IMR-90 (cell line): Measurements from ENCODE around the gene TNFRSF11A. TPM values are rescaled to one million over a fixed set of nuclear protein-coding genes. Genes with fewer than 3 reads are reported as not detected.

Source experiments
- ATAC-seq: fragments of 200-7000 bp; cut with Tn5 transposase; 2 replicates; pipeline ENCODE4 v1.9.1; 2020; ENCODE audit warnings: low read depth, mild to moderate bottlenecking, moderate library complexity
- BruUV-seq: library from RNA; stranded (reverse); fragments of 400-500 nt; replicated peaks from 2 replicates; lab custom pipeline; 2021; lab: Mats Ljungman, UMichigan
- CTCF ChIA-PET: fragments of 300-600 bp; formaldehyde crosslinking; extraction: SDS; loops from one replicate; lab custom pipeline; 2021; ENCODE audit warnings: antibody characterized with exemption; lab: Yijun Ruan, JAX
- POLR2A ChIA-PET: fragments of 300-600 bp; sonication (Branson Sonifier 250); formaldehyde crosslinking; loops from one replicate; lab custom pipeline; 2022; ENCODE audit warnings: antibody characterized with exemption; ENCODE audit not compliant: unreplicated experiment; lab: Charles Lee
- DNase-seq: peaks from one replicate; pipeline ENCODE4 v3.0.0; 2013
- H2AFZ ChIP-seq: replicated peaks from 2 replicates; pipeline ENCODE3; 2013; ENCODE audit warnings: low read length, mild to moderate bottlenecking; ENCODE audit not compliant: poor library complexity
- H2AK5ac ChIP-seq: 2 replicates; pipeline ENCODE4 v1.6.1; 2013; ENCODE audit warnings: low read depth, low read length, inconsistent platforms
- H2AK9ac ChIP-seq: replicated peaks from 2 replicates; pipeline ENCODE3; 2013; ENCODE audit warnings: mild to moderate bottlenecking, low read depth, low read length, moderate library complexity; ENCODE audit not compliant: poor library complexity
- H2BK120ac ChIP-seq: 2 replicates; pipeline ENCODE4 v1.6.1; 2013; ENCODE audit warnings: low read depth, low read length, inconsistent platforms
- H2BK15ac ChIP-seq: 3 replicates; pipeline ENCODE4 v1.6.1; 2013; ENCODE audit warnings: low read depth, low read length, inconsistent platforms
- H2BK20ac ChIP-seq: 2 replicates; pipeline ENCODE4 v1.6.1; 2013; ENCODE audit warnings: low read depth, mild to moderate bottlenecking, inconsistent platforms, low read length, moderate library complexity
- H2BK5ac ChIP-seq: 2 replicates; pipeline ENCODE4 v1.6.1; 2013; ENCODE audit warnings: mild to moderate bottlenecking, low read depth, low read length, inconsistent platforms; ENCODE audit not compliant: poor library complexity, severe bottlenecking
- H3K14ac ChIP-seq: replicated peaks from 2 replicates; pipeline ENCODE4 v1.6.1; 2013; ENCODE audit warnings: low read depth, low read length, inconsistent platforms
- H3K18ac ChIP-seq: 2 replicates; pipeline ENCODE4 v1.6.1; 2013; ENCODE audit warnings: low read depth, low read length, control low read depth
- H3K23ac ChIP-seq: 2 replicates; pipeline ENCODE4 v1.6.1; 2013; ENCODE audit warnings: low read depth, low read length, inconsistent platforms
- H3K27ac ChIP-seq: 2 replicates; pipeline ENCODE4 v1.5.1; 2013; ENCODE audit warnings: mild to moderate bottlenecking, control low read depth, low read length; ENCODE audit not compliant: insufficient read depth
- H3K27me3 ChIP-seq: 2 replicates; pipeline ENCODE4 v1.6.1; 2013; ENCODE audit warnings: low read length; ENCODE audit not compliant: control insufficient read depth, insufficient read depth
- H3K36me3 ChIP-seq: 2 replicates; pipeline ENCODE4 v1.6.1; 2013; ENCODE audit warnings: low read length, mixed read lengths; ENCODE audit not compliant: control insufficient read depth, insufficient read depth
- H3K4ac ChIP-seq: 2 replicates; pipeline ENCODE4 v1.6.1; 2013; ENCODE audit warnings: low read depth, low read length, inconsistent platforms
- H3K4me1 ChIP-seq: 2 replicates; pipeline ENCODE4 v1.6.1; 2013; ENCODE audit warnings: low read length, mixed read lengths; ENCODE audit not compliant: control insufficient read depth, insufficient read depth
- H3K4me2 ChIP-seq: 2 replicates; pipeline ENCODE4 v1.6.1; 2013; ENCODE audit warnings: low read depth, mild to moderate bottlenecking, control low read depth, low read length, moderate library complexity
- H3K4me3 ChIP-seq: 2 replicates; pipeline ENCODE4 v1.5.1; 2013; ENCODE audit warnings: low read depth, mild to moderate bottlenecking, control low read depth, low read length, moderate library complexity; ENCODE audit not compliant: insufficient read depth
- H3K56ac ChIP-seq: 2 replicates; pipeline ENCODE4 v1.6.1; 2013; ENCODE audit warnings: low read length, inconsistent platforms; ENCODE audit not compliant: insufficient read depth; ENCODE audit errors: extremely low read depth
- H3K79me1 ChIP-seq, 2 experiments: 2 replicates each; pipeline ENCODE4 v1.6.1; 2013; ENCODE audit warnings: low read length in 2 of 2, inconsistent platforms in 1 of 2, low read depth in 1 of 2
- H3K9ac ChIP-seq: 2 replicates; pipeline ENCODE4 v1.6.1; 2013; ENCODE audit warnings: low read depth, low read length, control low read depth
- H3K9me1 ChIP-seq: 2 replicates; pipeline ENCODE4 v1.6.1; 2013; ENCODE audit warnings: low read length, inconsistent platforms; ENCODE audit not compliant: insufficient read depth
- H3K9me3 ChIP-seq: 2 replicates; pipeline ENCODE4 v1.6.1; 2013; ENCODE audit warnings: low read length; ENCODE audit not compliant: control insufficient read depth, insufficient read depth
- H4K20me1 ChIP-seq: 2 replicates; pipeline ENCODE4 v1.6.1; 2013; ENCODE audit warnings: low read length, inconsistent platforms; ENCODE audit not compliant: insufficient read depth
- H4K5ac ChIP-seq: 2 replicates; pipeline ENCODE4 v1.6.1; 2013; ENCODE audit warnings: mild to moderate bottlenecking, low read depth, low read length, control low read depth
- H4K8ac ChIP-seq, 2 experiments: 2 replicates each; pipeline ENCODE4 v1.6.1; 2013; ENCODE audit warnings: low read depth in 2 of 2, low read length in 2 of 2, control low read depth in 1 of 2, inconsistent platforms in 1 of 2
- H4K91ac ChIP-seq: 2 replicates; pipeline ENCODE4 v1.6.1; 2013; ENCODE audit warnings: low read depth, low read length, inconsistent platforms; ENCODE audit not compliant: insufficient read depth
- BHLHE40 ChIP-seq: fragments of 150-350 bp; IDR thresholded peaks from 2 replicates; pipeline ENCODE4 v1.6.1; 2016; ENCODE audit warnings: mild to moderate bottlenecking, low read depth, low read length
- CHD1 ChIP-seq: IDR thresholded peaks from 2 replicates; pipeline ENCODE4 v1.6.1; 2012; ENCODE audit warnings: low read depth, low read length, improper control_type of control experiment
- ELK1 ChIP-seq: fragments of 150-350 bp; IDR thresholded peaks from 2 replicates; pipeline ENCODE4 v1.6.1; 2016; ENCODE audit warnings: low read depth, mild to moderate bottlenecking, low read length, moderate library complexity, borderline replicate concordance
- MAZ ChIP-seq: IDR thresholded peaks from 2 replicates; pipeline ENCODE4 v1.6.1; 2012; ENCODE audit warnings: low read depth, mild to moderate bottlenecking, low read length, improper control_type of control experiment, moderate library complexity, borderline replicate concordance
- POLR2A ChIP-seq: IDR thresholded peaks from 2 replicates; pipeline ENCODE4 v1.6.1; 2012; ENCODE audit warnings: mild to moderate bottlenecking, low read depth, low read length
- RAD21 ChIP-seq: IDR thresholded peaks from 2 replicates; pipeline ENCODE4 v1.6.1; 2012; ENCODE audit warnings: low read length, improper control_type of control experiment
- SMC3 ChIP-seq: fragments of 150-350 bp; IDR thresholded peaks from 2 replicates; pipeline ENCODE4 v1.6.1; 2016; ENCODE audit warnings: low read depth, mild to moderate bottlenecking, antibody characterized with exemption, low read length, moderate library complexity
- WGBS, 2 experiments: methylation state at CpG; one replicate each; pipeline versions ENCODE4 v1.1.5 to v1.1.7; 2013; ENCODE audit warnings: missing lambda C conversion rate in 2 of 2; ENCODE audit not compliant: insufficient read length in 1 of 2; ENCODE audit errors: extremely low coverage in 2 of 2; 5-methylcytosine and 5-hydroxymethylcytosine counted together
- dilution Hi-C: fragments of 300-500 bp; cut with HindIII; formaldehyde crosslinking; loops from one replicate; pipeline ENCODE4 v1.14.3; 2018; ENCODE audit warnings: low sequenced_read_pairs; ENCODE audit not compliant: unreplicated experiment
- in situ Hi-C: fragments of 300-500 bp; cut with MboI; formaldehyde crosslinking; loops from 3 replicates; pipeline ENCODE4 v1.14.3; 2019; ENCODE audit warnings: low sequenced_read_pairs, inconsistent platforms, mixed read lengths
- intact Hi-C: fragments of 100-400 bp; cut with micrococcal nuclease; formaldehyde crosslinking; loops from 2 replicates; pipeline ENCODE4 v1.10.0; 2022
- polyA plus RNA-seq, 3 experiments: library from polyadenylated mRNA; depleted of rRNA; stranded (reverse); fragments of >200 nt; gene quantifications; 2 replicates each; pipeline ENCODE4 v1.2.3, GENCODE V29; 2012; ENCODE audit warnings: low replicate concordance in 1 of 3
- total RNA-seq: library from RNA; depleted of rRNA; stranded (reverse); fragments of >200 nt; gene quantifications from 2 replicates; pipeline ENCODE4 v1.2.3, GENCODE V29; 2012
- TF ChIP-seq, protein P1 (sequence below): conservative IDR thresholded peaks from 2 replicates; pipeline ENCODE4 v1.5.1; 2012; ENCODE audit warnings: mild to moderate bottlenecking, low read depth, low read length, improper control_type of control experiment
- TF ChIP-seq, protein P2 (sequence below): fragments of 150-350 bp; IDR thresholded peaks from 2 replicates; pipeline ENCODE4 v1.6.1; 2017; ENCODE audit warnings: mild to moderate bottlenecking, antibody characterized with exemption, low read length, low read depth

Gene TNFRSF11A
- total and polyA plus RNA-seq, 2 of the 4 experiments (the other 2 are of a cell fraction): under 0.01 TPM; not detected in 1

- Histone ChIP-seq H3K27ac (no peak overlapping the region), H4K91ac (no peak overlapping the region), H3K9ac (no peak overlapping the region), H3K9me1 (no peaks in the 10 kb centered on the region), H3K23ac (no peak overlapping the region), H3K36me3 (no peaks in the 10 kb centered on the region), H2BK15ac (no peak overlapping the region), H2AFZ (no peak overlapping the region), H2BK5ac (no peak overlapping the region), H3K18ac (no peak overlapping the region), H3K4me2 (no peak overlapping the region), H2BK20ac (no peak overlapping the region), H3K4ac (no peak overlapping the region), H3K14ac (no peak overlapping the region), H2AK9ac (no peak overlapping the region), H3K9me3 (no peaks in the 10 kb centered on the region), H4K8ac (no peak overlapping the region), H2BK120ac (no peak overlapping the region), H3K79me1 (no peaks in the 10 kb centered on the region), H3K4me3 (no peak overlapping the region), H3K27me3 (peaks cover 27% of the 10 kb centered on the region), H2AK5ac (no peak overlapping the region), H3K56ac (no peak overlapping the region), H4K20me1 (no peaks in the 10 kb centered on the region), H4K5ac (no peak overlapping the region), H3K4me1 (no peaks in the 10 kb centered on the region)
- in situ Hi-C loops (no loop called here), dilution Hi-C loops (no loop called here), intact Hi-C loops (no loop called here)
- ChIA-PET POLR2A (no interaction called here), CTCF (no interaction called here)
- no TSS peak for BruUV-seq
- WGBS, 2 experiments: 67% methylated on average over 3 of the region's 7 CpGs; no CpG with 5 or more reads in 1 of the 2 experiments
- TF ChIP-seq MAZ (no peak), CHD1 (no peak), BHLHE40 (no peak), POLR2A (no peak), RAD21 (no peak), SMC3 (no peak), ELK1 (no peak)
- TF ChIP-seq, protein P1, sequence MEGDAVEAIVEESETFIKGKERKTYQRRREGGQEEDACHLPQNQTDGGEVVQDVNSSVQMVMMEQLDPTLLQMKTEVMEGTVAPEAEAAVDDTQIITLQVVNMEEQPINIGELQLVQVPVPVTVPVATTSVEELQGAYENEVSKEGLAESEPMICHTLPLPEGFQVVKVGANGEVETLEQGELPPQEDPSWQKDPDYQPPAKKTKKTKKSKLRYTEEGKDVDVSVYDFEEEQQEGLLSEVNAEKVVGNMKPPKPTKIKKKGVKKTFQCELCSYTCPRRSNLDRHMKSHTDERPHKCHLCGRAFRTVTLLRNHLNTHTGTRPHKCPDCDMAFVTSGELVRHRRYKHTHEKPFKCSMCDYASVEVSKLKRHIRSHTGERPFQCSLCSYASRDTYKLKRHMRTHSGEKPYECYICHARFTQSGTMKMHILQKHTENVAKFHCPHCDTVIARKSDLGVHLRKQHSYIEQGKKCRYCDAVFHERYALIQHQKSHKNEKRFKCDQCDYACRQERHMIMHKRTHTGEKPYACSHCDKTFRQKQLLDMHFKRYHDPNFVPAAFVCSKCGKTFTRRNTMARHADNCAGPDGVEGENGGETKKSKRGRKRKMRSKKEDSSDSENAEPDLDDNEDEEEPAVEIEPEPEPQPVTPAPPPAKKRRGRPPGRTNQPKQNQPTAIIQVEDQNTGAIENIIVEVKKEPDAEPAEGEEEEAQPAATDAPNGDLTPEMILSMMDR: no peak
- TF ChIP-seq, protein P2, sequence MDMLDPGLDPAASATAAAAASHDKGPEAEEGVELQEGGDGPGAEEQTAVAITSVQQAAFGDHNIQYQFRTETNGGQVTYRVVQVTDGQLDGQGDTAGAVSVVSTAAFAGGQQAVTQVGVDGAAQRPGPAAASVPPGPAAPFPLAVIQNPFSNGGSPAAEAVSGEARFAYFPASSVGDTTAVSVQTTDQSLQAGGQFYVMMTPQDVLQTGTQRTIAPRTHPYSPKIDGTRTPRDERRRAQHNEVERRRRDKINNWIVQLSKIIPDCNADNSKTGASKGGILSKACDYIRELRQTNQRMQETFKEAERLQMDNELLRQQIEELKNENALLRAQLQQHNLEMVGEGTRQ: no peak
- DNase-seq (no peak), ATAC-seq (no peak)
These were observed 36.2 kb downstream of the TNFRSF11A start for GRCh38 chr18:62361288-62361687.
